Calu3 (cell line): Measurements from ENCODE around the gene ZPBP2. TPM values are rescaled to one million over a fixed set of nuclear protein-coding genes. Genes with fewer than 3 reads are reported as not detected.
"Not testable (repeated sequence)": the region's sequence is repeated elsewhere in the genome, so short reads cannot be mapped to it uniquely, and the experiment has no call there.

Source experiments
- BruUV-seq: library from RNA; stranded (reverse); fragments of 400-500 nt; replicated peaks from 2 replicates; lab custom pipeline; 2021; lab: Mats Ljungman, UMichigan
- CTCF ChIA-PET: fragments of 300-600 bp; sonication (Branson Sonifier 250); formaldehyde crosslinking; loops from one replicate; lab custom pipeline; 2022; ENCODE audit warnings: antibody characterized with exemption; lab: Charles Lee
- DNase-seq: peaks from one replicate; pipeline ENCODE4 v3.0.0; 2022
- H3K27ac Mint-ChIP-seq: one replicate; pipeline ENCODE4 v1.8.0; 2022; ENCODE audit warnings: mixed read lengths; ENCODE audit not compliant: unreplicated experiment
- H3K27me3 Mint-ChIP-seq: one replicate; pipeline ENCODE4 v1.8.0; 2022; ENCODE audit warnings: mixed read lengths; ENCODE audit not compliant: unreplicated experiment
- H3K36me3 Mint-ChIP-seq: one replicate; pipeline ENCODE4 v1.8.0; 2022; ENCODE audit warnings: mild to moderate bottlenecking, moderate library complexity, mixed read lengths; ENCODE audit not compliant: insufficient read depth, unreplicated experiment
- H3K4me1 Mint-ChIP-seq: one replicate; pipeline ENCODE4 v1.8.0; 2022; ENCODE audit warnings: mild to moderate bottlenecking, low read depth, mixed read lengths; ENCODE audit not compliant: unreplicated experiment
- H3K4me3 Mint-ChIP-seq: one replicate; pipeline ENCODE4 v1.8.0; 2022; ENCODE audit warnings: mild to moderate bottlenecking, low read depth, moderate library complexity, mixed read lengths; ENCODE audit not compliant: unreplicated experiment
- H3K9me3 Mint-ChIP-seq: one replicate; pipeline ENCODE4 v1.8.0; 2022; ENCODE audit warnings: low read depth, mixed read lengths; ENCODE audit not compliant: unreplicated experiment
- CTCF ChIP-seq: fragments of 200-600 bp; IDR thresholded peaks from one replicate; pipeline ENCODE4 v1.8.0; 2022; ENCODE audit warnings: antibody characterized with exemption; ENCODE audit not compliant: unreplicated experiment
- intact Hi-C: fragments of 100-400 bp; cut with micrococcal nuclease; formaldehyde crosslinking; loops from one replicate; pipeline ENCODE4 v1.10.0; 2022; ENCODE audit not compliant: unreplicated experiment
- total RNA-seq: library from RNA; stranded (reverse); gene quantifications from 2 replicates; pipeline ENCODE4 v1.2.3, GENCODE V29; 2022

Gene ZPBP2
- total RNA-seq, 1 experiment from 2014 or later, result not detected

- peak; percentile 59 for DNase-seq
- Mint-ChIP-seq H3K27me3 (no peaks in the 10 kb centered on the region), H3K9me3 (no peaks in the 10 kb centered on the region), H3K4me3 (no peak overlapping the region), H3K36me3 (no peaks in the 10 kb centered on the region), H3K4me1 (peaks cover 10% of the 10 kb centered on the region), H3K27ac (no peak overlapping the region)
- CTCF ChIA-PET, result interaction anchor here (0.6 to 6.2 kb wide), 83 partner anchors 10 to 854 kb away, joined by 3 to 105 read pairs (median 6); partner anchors contain the start of genes CSF3, ERBB2, GSDMB and IKZF3
- TF ChIP-seq CTCF, result no peak
- BruUV-seq, result no TSS peak
- intact Hi-C loops, result no loop called here
Measured at GRCh38 chr17:39852239-39852638, 15.8 kb upstream of the ZPBP2 start.

DNA sequence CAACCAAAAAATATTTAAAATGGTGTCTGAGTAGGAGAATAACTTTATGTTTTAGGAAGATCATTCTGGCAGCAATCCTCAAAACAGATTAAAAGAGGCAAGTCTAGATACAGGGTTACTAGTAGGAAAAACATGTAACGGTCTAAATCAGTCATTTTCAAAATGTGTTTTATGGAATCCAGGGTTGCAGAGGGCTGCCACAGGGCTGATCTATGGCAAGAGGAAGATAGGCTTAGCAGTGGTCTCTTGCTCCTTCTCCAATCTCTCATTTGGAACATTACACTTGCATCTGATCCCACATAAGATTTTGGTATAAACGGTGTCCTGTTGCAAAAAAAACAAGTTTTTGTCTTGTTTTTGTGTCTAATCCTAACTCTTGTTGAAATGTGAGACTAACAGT, 13.1 kb upstream of the ZPBP2 start:
- no TSS peak for BruUV-seq
- no peaks in the 10 kb centered on the region for H3K4me1 Mint-ChIP-seq
- H3K9me3 Mint-ChIP-seq, result no peaks in the 10 kb centered on the region
- peak; percentile 62 for DNase-seq
- no peak overlapping the region for H3K27ac Mint-ChIP-seq
- no peak overlapping the region for H3K4me3 Mint-ChIP-seq
- intact Hi-C loops, result no loop called here
- TF ChIP-seq CTCF, result no peak
- H3K36me3 Mint-ChIP-seq, result no peaks in the 10 kb centered on the region
- H3K27me3 Mint-ChIP-seq, result no peaks in the 10 kb centered on the region
- CTCF ChIA-PET, result interaction anchor here (0.8 to 6.2 kb wide), 39 partner anchors 8 to 233 kb away, joined by 3 to 105 read pairs (median 8); partner anchors contain the start of genes IKZF3, MIEN1 and PSMD3

DNA sequence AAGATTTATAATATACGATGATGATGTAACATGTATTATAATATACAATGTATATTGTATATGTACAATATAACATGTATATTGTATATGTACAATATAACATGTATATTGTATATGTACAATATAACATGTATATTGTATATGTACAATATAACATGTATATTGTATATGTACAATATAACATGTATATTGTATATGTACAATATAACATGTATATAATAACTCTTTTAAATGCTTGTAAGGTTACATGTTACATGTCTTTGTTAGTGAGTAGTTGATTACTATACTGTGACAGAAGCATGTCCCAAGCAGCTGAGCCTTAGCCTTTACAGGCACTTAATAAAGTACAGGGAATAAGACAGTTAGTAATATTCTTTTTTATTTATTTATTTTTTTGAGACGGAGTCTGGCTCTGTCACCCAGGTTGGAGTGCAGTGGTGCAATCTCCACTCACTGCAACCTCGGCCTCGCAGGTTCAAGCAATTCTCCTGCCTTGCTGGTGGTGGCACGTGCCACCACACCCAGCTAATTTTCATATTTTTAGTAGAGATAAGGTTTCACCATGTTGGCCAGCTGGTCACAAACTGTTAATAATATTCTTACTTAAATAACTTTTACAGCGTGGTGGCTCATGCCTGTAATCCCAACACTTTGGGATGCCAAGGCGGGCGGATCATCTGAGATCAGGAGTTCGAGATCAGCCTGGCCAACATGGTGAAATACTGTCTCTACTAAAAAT, 11.9 kb upstream of the ZPBP2 start:
- H3K4me3 Mint-ChIP-seq, H3K27ac Mint-ChIP-seq, H3K9me3 Mint-ChIP-seq, H3K36me3 Mint-ChIP-seq, H3K4me1 Mint-ChIP-seq, BruUV-seq, intact Hi-C loops, H3K27me3 Mint-ChIP-seq, DNase-seq: not testable (repeated sequence)
- CTCF ChIA-PET, result interaction anchor here (0.5 to 6.2 kb wide), 44 partner anchors 7 to 666 kb away, joined by 3 to 105 read pairs (median 7); partner anchors contain the start of genes IKZF3, MIEN1, PGAP3 and PSMD3

GRCh38 chr17:39861235-39861634, 6.8 kb upstream of the ZPBP2 start:
- BruUV-seq, result no TSS peak
- no peak for TF ChIP-seq CTCF
- Mint-ChIP-seq H3K4me1 (peaks cover 33% of the 10 kb centered on the region), H3K36me3 (peaks cover 16% of the 10 kb centered on the region), H3K27ac (no peak overlapping the region), H3K9me3 (no peaks in the 10 kb centered on the region), H3K4me3 (no peak overlapping the region), H3K27me3 (peaks cover 35% of the 10 kb centered on the region)
- CTCF ChIA-PET, result interaction anchor here (0.6 to 9.4 kb wide), 75 partner anchors 8 to 850 kb away, joined by 3 to 692 read pairs (median 12); partner anchors contain the start of genes CDK12, ERBB2, GRB7 and GSDMB
- intact Hi-C loops, result no loop called here
- DNase-seq, result peak; percentile 68
